Measurements from ENCODE around the gene ZNF653.
A peak's percentile ranks its signal among the peaks of the same experiment; 100 is the strongest.

The ZNF653 gene

DNA sequence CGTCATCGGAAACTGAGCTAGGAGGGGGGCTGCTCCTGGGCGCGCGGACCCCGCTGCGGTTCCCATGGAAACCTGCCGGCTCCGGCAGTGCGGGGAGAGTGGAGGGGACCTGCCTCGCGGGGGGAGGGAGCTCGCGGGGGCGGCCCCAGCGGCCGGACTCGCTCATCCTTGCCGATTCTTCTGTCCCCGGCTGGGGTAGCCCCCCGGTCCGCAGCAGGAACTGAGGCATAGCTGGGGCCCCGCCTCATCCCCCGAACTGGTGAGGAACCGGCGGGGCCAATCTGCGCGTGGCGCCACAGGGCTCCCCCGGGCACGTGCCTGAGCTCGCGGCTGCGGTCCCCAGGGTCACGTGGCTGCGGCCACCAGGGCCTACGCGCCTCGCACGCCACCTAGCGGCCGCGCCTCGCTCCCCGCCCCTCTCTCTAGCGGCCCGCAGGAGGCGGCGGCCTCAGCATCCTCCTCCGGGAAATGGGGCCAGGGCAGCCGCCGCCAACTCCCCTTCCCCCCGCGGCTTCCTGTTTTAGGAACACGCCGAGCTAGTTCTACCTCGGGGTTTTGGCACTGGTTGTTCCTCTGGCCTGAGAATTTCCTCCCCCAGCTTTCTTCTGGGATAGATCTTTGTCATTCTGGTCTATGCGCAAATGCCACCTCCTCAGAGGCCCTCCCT lies 23.1 kb downstream of the ZNF653 start:
- H3K4me1 ChIP-seq, result peaks cover 8 to 37% (median 36%) of the 10 kb centered on the region in 4 donors
- H3K4me3 ChIP-seq, result peak overlapping the region; percentile 16 to 44
- peaks cover 18 to 43% (median 34%) of the 10 kb centered on the region in 3 donors for H3K36me3 ChIP-seq
- H3K27ac ChIP-seq, result peak overlapping the region in 1 of 2 donors; percentile 10
- H3K27me3 ChIP-seq, result peaks cover 22 to 83% of the 10 kb centered on the region in 2 donors
- intact Hi-C loops (cut with DNase I; ENCODE audit: low total_unique reads), result no loop called here
- peak; percentile 78 to 89 for DNase-seq
- no peaks in the 10 kb centered on the region for H3K9me3 ChIP-seq
- TF ChIP-seq, protein P1, sequence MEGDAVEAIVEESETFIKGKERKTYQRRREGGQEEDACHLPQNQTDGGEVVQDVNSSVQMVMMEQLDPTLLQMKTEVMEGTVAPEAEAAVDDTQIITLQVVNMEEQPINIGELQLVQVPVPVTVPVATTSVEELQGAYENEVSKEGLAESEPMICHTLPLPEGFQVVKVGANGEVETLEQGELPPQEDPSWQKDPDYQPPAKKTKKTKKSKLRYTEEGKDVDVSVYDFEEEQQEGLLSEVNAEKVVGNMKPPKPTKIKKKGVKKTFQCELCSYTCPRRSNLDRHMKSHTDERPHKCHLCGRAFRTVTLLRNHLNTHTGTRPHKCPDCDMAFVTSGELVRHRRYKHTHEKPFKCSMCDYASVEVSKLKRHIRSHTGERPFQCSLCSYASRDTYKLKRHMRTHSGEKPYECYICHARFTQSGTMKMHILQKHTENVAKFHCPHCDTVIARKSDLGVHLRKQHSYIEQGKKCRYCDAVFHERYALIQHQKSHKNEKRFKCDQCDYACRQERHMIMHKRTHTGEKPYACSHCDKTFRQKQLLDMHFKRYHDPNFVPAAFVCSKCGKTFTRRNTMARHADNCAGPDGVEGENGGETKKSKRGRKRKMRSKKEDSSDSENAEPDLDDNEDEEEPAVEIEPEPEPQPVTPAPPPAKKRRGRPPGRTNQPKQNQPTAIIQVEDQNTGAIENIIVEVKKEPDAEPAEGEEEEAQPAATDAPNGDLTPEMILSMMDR (IDR thresholded peaks at IDR 0.05), result peak; percentile 91 to 96

DNA sequence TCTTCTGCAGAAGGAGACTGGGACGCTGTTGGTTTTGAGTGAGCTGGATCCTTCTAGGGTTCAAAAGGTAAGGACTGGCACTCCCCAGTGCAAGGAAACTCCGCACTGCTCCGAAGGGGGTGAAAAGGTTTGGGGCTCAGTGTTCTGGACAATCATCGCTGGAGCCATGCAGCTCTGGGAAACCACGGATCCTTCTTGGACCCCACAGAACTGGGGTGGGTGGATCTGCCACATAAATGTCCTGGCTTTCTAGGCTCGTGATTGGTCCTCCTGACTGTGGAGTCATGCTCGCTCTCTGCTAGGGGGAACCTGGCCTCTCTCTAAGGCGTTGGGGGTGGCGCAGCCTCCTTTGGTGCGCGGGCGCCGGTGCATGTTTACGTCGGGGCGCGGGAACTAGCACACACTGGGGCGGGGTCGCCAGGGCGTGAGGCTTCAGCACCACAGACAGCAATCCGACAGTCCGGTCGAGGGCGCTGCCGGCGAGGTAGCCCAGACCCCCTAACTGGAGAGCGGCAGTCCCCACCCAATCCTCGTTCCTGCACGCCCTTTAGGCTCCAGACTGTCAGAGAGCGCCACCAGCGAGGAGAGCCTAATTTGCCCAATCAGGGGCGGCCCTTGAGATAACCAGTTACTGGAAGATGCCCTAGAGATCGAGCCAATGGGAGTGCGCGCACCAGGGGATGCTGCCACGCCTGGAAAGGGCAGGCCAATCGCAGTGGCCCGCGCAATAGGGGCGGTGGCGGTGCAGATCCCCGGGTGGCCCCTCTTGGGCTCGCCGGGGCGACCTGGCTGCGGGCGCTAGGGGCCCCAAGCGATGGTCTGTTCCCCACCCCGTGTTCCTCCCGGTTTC lies 23.9 kb downstream of the ZNF653 start:
- TF ChIP-seq, protein P1 (IDR thresholded peaks at IDR 0.05), result no peak
- H3K36me3 ChIP-seq, result peaks cover 11 to 35% (median 26%) of the 10 kb centered on the region in 3 donors
- intact Hi-C loops (cut with DNase I; ENCODE audit: low total_unique reads), result loop anchor here (1.0 kb wide), 1 partner anchor 188 kb away; no protein-coding TSS in a partner anchor
- H3K27me3 ChIP-seq, result peaks cover 22 to 76% of the 10 kb centered on the region in 2 donors
- H3K9me3 ChIP-seq, result no peaks in the 10 kb centered on the region
- H3K4me1 ChIP-seq, result peaks cover 8 to 37% (median 36%) of the 10 kb centered on the region in 4 donors
- peak overlapping the region in 1 of 2 donors; percentile 10 for H3K27ac ChIP-seq
- peak; percentile 69 to 83 for DNase-seq
- peak overlapping the region; percentile 16 to 44 for H3K4me3 ChIP-seq

DNA sequence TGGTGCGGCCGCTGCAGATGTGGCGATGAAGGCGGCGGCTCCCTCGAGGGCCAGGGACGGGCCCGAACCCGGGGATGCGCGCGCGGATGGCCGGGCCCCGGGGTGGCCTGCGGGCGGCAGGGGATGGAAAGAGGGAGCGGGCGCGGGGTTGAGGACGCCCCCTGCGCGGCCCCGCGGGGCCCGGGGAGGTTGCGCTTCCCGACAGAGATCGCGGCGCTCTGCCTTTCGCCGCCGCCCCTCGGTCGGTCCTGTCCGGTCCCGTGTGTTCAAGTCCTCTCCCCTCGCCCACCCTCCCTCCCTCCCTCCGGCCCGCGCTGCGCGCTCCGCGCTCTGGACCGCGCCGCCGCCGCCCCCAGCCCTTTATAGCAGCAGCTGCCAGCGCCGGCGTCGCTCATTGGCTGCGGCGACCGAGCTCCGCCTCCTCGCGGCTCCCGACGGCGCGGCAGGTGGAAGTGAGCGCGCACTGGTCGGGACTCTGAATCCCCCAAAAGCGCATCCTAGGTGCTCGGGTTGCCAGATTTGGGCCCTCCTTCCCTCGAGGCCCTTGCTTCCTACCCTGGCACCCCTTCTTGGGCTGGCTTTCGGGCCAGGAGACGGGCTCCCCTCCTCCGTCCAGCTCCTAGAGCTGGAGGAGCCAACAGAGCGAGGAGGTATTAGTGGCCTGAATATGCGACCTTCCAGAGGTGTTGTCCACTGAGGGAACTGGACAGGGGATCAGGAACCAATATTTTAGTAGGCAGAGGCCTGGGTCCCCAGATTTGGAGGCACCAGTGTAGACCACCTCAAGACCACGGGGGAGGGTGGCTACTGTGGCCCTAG lies 24.7 kb downstream of the ZNF653 start, which contains the start of gene ELAVL3:
Gene ELAVL3 (minus strand): TSS at position 332 of the 819 bp plus-strand sequence. CDS start 438 bp downstream, outside the sequence.
- H3K27me3 ChIP-seq, result peaks cover 22 to 68% of the 10 kb centered on the region in 2 donors
- no peaks in the 10 kb centered on the region for H3K9me3 ChIP-seq
- peaks cover 9 to 27% (median 19%) of the 10 kb centered on the region in 3 donors for H3K36me3 ChIP-seq
- peak within 1 kb of the TSS in 1 of 2 donors; percentile 18 for H3K4me3 ChIP-seq
- DNase-seq, result no peak
- H3K27ac ChIP-seq, result no peak within 1 kb of the TSS
- intact Hi-C loops (cut with DNase I; ENCODE audit: low total_unique reads), result loop anchor here (1.0 kb wide), 1 partner anchor 188 kb away; no protein-coding TSS in a partner anchor
- H3K4me1 ChIP-seq, result peaks cover 8 to 37% (median 36%) of the 10 kb centered on the region in 4 donors
- TF ChIP-seq, protein P1 (IDR thresholded peaks at IDR 0.05), result no peak

DNA sequence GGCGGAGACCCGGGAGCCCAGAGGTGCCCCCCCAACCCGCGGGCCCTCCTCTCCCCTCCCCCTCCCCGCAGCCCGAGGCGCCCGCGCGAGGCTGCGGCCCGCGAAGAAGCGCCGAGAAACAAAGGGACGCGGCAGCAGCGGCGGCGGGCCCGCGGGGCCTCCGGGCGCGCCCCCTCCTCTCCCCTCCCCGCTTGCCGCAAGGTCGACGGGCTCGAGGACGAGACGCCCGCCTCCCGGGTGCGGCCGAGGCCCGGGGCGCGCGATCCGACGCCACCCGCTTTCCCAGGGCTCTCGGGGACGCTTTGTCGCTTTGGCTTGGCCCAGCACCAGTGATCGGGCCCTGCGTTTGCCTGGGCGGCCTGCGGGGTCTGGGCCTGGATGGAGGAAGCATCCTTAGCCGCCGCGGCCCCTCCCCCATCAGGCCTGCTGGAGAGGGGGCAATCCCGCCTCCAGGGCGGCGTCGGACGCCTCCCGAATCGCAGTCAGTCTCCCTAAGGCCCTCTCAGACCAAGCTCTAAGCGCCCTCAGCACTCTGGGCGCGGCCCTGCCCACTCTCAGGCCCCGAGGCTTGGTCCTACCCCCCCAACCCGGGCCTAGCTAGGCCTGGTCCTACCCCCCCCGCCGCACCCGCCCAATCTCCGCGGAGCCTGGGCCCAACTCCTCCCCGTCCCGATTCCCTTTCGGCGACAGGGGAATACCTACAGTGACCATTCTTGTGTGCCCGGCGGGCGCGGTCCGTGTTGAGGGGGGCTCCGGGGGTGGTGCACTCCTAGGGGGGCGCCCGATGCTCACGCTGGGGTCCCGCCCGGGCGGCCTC lies 25.5 kb downstream of the ZNF653 start:
- no peak overlapping the region for H3K27ac ChIP-seq
- peaks cover 9 to 18% (median 14%) of the 10 kb centered on the region in 3 donors for H3K36me3 ChIP-seq
- DNase-seq, result no peak
- TF ChIP-seq, protein P1 (IDR thresholded peaks at IDR 0.05), result no peak
- peak overlapping the region in 1 of 2 donors; percentile 18 for H3K4me3 ChIP-seq
- peaks cover 22 to 60% of the 10 kb centered on the region in 2 donors for H3K27me3 ChIP-seq
- H3K4me1 ChIP-seq, result peaks cover 8 to 37% (median 36%) of the 10 kb centered on the region in 4 donors
- H3K9me3 ChIP-seq, result no peaks in the 10 kb centered on the region
- intact Hi-C loops (cut with DNase I; ENCODE audit: low total_unique reads), result no loop called here
